ENCODE results near the gene MRRF.

DNA sequence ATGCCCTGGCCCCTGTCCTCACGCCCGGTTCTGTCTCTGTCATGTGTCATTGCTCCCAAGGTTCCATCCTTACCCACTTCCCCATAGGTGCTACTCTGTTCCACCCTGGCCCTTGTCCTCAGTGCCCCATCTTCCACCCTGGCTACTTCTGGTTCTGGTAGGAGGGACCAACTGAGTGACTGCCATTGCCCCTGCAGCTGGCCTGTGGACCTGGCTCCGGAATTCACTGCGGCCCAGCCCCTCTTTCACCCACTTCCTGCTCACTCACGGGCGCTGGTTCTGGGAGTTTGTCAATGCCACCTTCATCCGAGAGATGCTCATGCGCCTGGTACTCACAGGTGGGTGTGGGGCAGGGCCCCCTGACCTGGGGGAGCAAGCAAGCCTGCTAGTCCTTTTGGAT is 113.6 kb downstream of the MRRF start:
- TF ChIP-seq CTCF (conservative IDR thresholded peaks at IDR 0.05; ENCODE audit: low read depth, low read length) (no peak), POLR2A (IDR thresholded peaks at IDR 0.05; ENCODE audit: low read depth, low read length) (no peak), RFX5 (IDR thresholded peaks at IDR 0.05; ENCODE audit: low read depth, low read length) (no peak), SMC3 (IDR thresholded peaks at IDR 0.05; ENCODE audit: low read depth, low read length) (no peak)
- TF ChIP-seq, protein P1, sequence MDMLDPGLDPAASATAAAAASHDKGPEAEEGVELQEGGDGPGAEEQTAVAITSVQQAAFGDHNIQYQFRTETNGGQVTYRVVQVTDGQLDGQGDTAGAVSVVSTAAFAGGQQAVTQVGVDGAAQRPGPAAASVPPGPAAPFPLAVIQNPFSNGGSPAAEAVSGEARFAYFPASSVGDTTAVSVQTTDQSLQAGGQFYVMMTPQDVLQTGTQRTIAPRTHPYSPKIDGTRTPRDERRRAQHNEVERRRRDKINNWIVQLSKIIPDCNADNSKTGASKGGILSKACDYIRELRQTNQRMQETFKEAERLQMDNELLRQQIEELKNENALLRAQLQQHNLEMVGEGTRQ (IDR thresholded peaks at IDR 0.05; ENCODE audit: low read depth, low read length) = no peak

Data from IMR-90 (cell line).